Measurements from ENCODE around the gene PPP2R2C. TPM values are rescaled to one million over a fixed set of nuclear protein-coding genes. Genes with fewer than 3 reads are reported as not detected.

PPP2R2C gene
- total RNA-seq, 1 experiment from 2014 or later, result 32.9 TPM

GRCh38 chr4:6277139-6277802 lies 195.1 kb downstream of the PPP2R2C start:
- no TSS peak for BruUV-seq (replicated peaks)
- ChIA-PET RAD21 (ENCODE audit: low non-redundant PET in 1 of 2, low total read pairs in 2 of 2, uncharacterized antibody in 2 of 2, unreplicated experiment in 2 of 2) (no interaction called here), CTCF (no interaction called here), POLR2A (no interaction called here)
- Histone ChIP-seq H3K27ac (ENCODE audit: low read depth, low read length) (no peak overlapping the region), H3K79me2 (ENCODE audit: insufficient read depth, low read length) (no peaks in the 10 kb centered on the region), H2AFZ (ENCODE audit: low read depth, low read length, poor library complexity, severe bottlenecking) (no peak overlapping the region), H3K4me2 (ENCODE audit: low read length) (no peak overlapping the region), H4K20me1 (ENCODE audit: insufficient read depth) (no peaks in the 10 kb centered on the region), H3K36me3 (ENCODE audit: control insufficient read depth in 1 of 2, insufficient read depth in 2 of 2, low read length in 2 of 2) (no peaks in the 10 kb centered on the region), H3K9ac (ENCODE audit: low read length) (no peak overlapping the region), H3K27me3 (ENCODE audit: insufficient read depth, low read length) (no peaks in the 10 kb centered on the region), H3K4me3 (replicated peaks in 1 of 2; ENCODE audit: low read depth in 1 of 2, low read length in 2 of 2) (no peak overlapping the region), H3K9me3 (ENCODE audit: control insufficient read depth in 1 of 2, insufficient read depth in 1 of 2, low read depth in 1 of 2, low read length in 2 of 2) (no peaks in the 10 kb centered on the region), H3K4me1 (ENCODE audit: control insufficient read depth in 1 of 2, insufficient read depth in 2 of 2, low read length in 2 of 2) (peaks cover 16 to 23% of the 10 kb centered on the region in 2 experiments), H3K9me2 (ENCODE audit: insufficient read depth) (no peaks in the 10 kb centered on the region)
- DNase-seq (ENCODE audit: low read depth, low spot score) (no peak), ATAC-seq (no peak)
- intact Hi-C loops (cut with micrococcal nuclease), result no loop called here
- TF ChIP-seq POLR2AphosphoS5 (IDR thresholded peaks at IDR 0.05; ENCODE audit: low read depth, low read length) (no peak), ZFX (IDR thresholded peaks at IDR 0.05) (no peak), MAX (IDR thresholded peaks at IDR 0.05) (no peak)

- Histone ChIP-seq H4K20me1 (ENCODE audit: insufficient read depth) (no peaks in the 10 kb centered on the region), H3K36me3 (ENCODE audit: control insufficient read depth in 1 of 2, insufficient read depth in 2 of 2, low read length in 2 of 2) (no peaks in the 10 kb centered on the region), H3K9me3 (ENCODE audit: control insufficient read depth in 1 of 2, insufficient read depth in 1 of 2, low read depth in 1 of 2, low read length in 2 of 2) (no peaks in the 10 kb centered on the region), H2AFZ (ENCODE audit: low read depth, low read length, poor library complexity, severe bottlenecking) (no peak overlapping the region), H3K9me2 (ENCODE audit: insufficient read depth) (no peaks in the 10 kb centered on the region), H3K27ac (ENCODE audit: low read depth, low read length) (no peak overlapping the region), H3K4me1 (ENCODE audit: control insufficient read depth in 1 of 2, insufficient read depth in 2 of 2, low read length in 2 of 2) (peaks cover 27 to 30% of the 10 kb centered on the region in 2 experiments), H3K27me3 (ENCODE audit: insufficient read depth, low read length) (no peaks in the 10 kb centered on the region), H3K4me3 (replicated peaks in 1 of 2; ENCODE audit: low read depth in 1 of 2, low read length in 2 of 2) (no peak overlapping the region), H3K79me2 (ENCODE audit: insufficient read depth, low read length) (no peaks in the 10 kb centered on the region), H3K9ac (ENCODE audit: low read length) (no peak overlapping the region), H3K4me2 (ENCODE audit: low read length) (no peak overlapping the region)
- RAD21 ChIA-PET (ENCODE audit: low non-redundant PET in 1 of 2, low total read pairs in 2 of 2, uncharacterized antibody in 2 of 2, unreplicated experiment in 2 of 2), result no interaction called here
- no peak for DNase-seq (ENCODE audit: low read depth, low spot score)
- TF ChIP-seq SIN3A (IDR thresholded peaks at IDR 0.05; ENCODE audit: low read depth), result no peak
- POLR2A ChIA-PET, result no interaction called here
- no peak for ATAC-seq
- intact Hi-C loops (cut with micrococcal nuclease), result no loop called here
- no TSS peak for BruUV-seq (replicated peaks)
- CTCF ChIA-PET, result interaction anchor here (1.3 kb wide), 1 partner anchor 25 kb away, joined by 3 read pairs; no protein-coding TSS in a partner anchor
These were observed 196.3 kb downstream of the PPP2R2C start for GRCh38 chr4:6275898-6276806.

Measured in HCT116 (cell line).